Nephron (organoid): ENCODE data around the gene CHRNA4.

Source experiments
- H3K27ac Mint-ChIP-seq, 3 experiments: 2 replicates each; pipeline ENCODE4 v1.8.0; 2020; ENCODE audit warnings: mixed read lengths in 3 of 3, mild to moderate bottlenecking in 2 of 3, moderate library complexity in 1 of 3
- H3K27me3 Mint-ChIP-seq: 2 replicates; pipeline ENCODE4 v1.8.0; 2021; ENCODE audit warnings: low read depth, mild to moderate bottlenecking, moderate library complexity, mixed read lengths
- H3K36me3 Mint-ChIP-seq: 2 replicates; pipeline ENCODE4 v1.8.0; 2020; ENCODE audit warnings: low read depth, mixed read lengths
- H3K4me1 Mint-ChIP-seq: 2 replicates; pipeline ENCODE4 v1.8.0; 2020; ENCODE audit warnings: mixed read lengths
- H3K4me3 Mint-ChIP-seq, 3 experiments: 2 replicates each; pipeline ENCODE4 v1.8.0; 2020; ENCODE audit warnings: mild to moderate bottlenecking in 3 of 3, mixed read lengths in 3 of 3, moderate library complexity in 2 of 3
- H3K9me3 Mint-ChIP-seq: 2 replicates; pipeline ENCODE4 v1.8.0; 2020; ENCODE audit warnings: mixed read lengths
- CTCF ChIP-seq, 3 experiments: fragments of 200-600 bp; sonication (generic); IDR thresholded peaks; one replicate each; pipeline ENCODE4 v1.5.0; 2021; ENCODE audit warnings: antibody characterized with exemption in 3 of 3; ENCODE audit not compliant: unreplicated experiment in 3 of 3

The CHRNA4 gene

GRCh38 chr20:63377256-63377941, 16.2 kb upstream of the CHRNA4 start:
- Mint-ChIP-seq H3K27ac (peak overlapping the region; percentile 75 to 95 (median 82)), H3K9me3 (no peaks in the 10 kb centered on the region), H3K36me3 (no peaks in the 10 kb centered on the region), H3K4me1 (peaks cover 22% of the 10 kb centered on the region), H3K27me3 (peaks cover 20% of the 10 kb centered on the region), H3K4me3 (peak overlapping the region; percentile 48 to 63 (median 56))
- peak in 2 of 3 experiments; percentile 26 to 36 for TF ChIP-seq CTCF (IDR thresholded peaks at IDR 0.05; ENCODE audit: unreplicated experiment in 3 of 3)

- Mint-ChIP-seq H3K27me3 (peaks cover 20% of the 10 kb centered on the region), H3K4me1 (peaks cover 22% of the 10 kb centered on the region), H3K9me3 (no peaks in the 10 kb centered on the region), H3K4me3 (peak overlapping the region in 2 of 3 experiments; percentile 31 to 51), H3K36me3 (no peaks in the 10 kb centered on the region), H3K27ac (peak overlapping the region; percentile 79 to 95 (median 82))
- TF ChIP-seq CTCF (IDR thresholded peaks at IDR 0.05; ENCODE audit: unreplicated experiment in 3 of 3), result no peak
Observed at GRCh38 chr20:63376283-63377250, 15.4 kb upstream of the CHRNA4 start.

- Mint-ChIP-seq H3K9me3 (no peaks in the 10 kb centered on the region), H3K27me3 (peaks cover 28% of the 10 kb centered on the region), H3K27ac (peak overlapping the region in 1 of 3 experiments; percentile 76), H3K4me1 (peaks cover 28% of the 10 kb centered on the region), H3K4me3 (peak overlapping the region in 1 of 3 experiments; percentile 42), H3K36me3 (no peaks in the 10 kb centered on the region)
- no peak for TF ChIP-seq CTCF (IDR thresholded peaks at IDR 0.05; ENCODE audit: unreplicated experiment in 3 of 3)
Observed at GRCh38 chr20:63375438-63375837, 14.3 kb upstream of the CHRNA4 start.

GRCh38 chr20:63374504-63374903, 13.4 kb upstream of the CHRNA4 start:
- TF ChIP-seq CTCF (IDR thresholded peaks at IDR 0.05; ENCODE audit: unreplicated experiment in 3 of 3), result no peak
- Mint-ChIP-seq H3K27ac (peak overlapping the region in 2 of 3 experiments; percentile 48 to 76), H3K36me3 (no peaks in the 10 kb centered on the region), H3K9me3 (no peaks in the 10 kb centered on the region), H3K4me1 (peaks cover 28% of the 10 kb centered on the region), H3K27me3 (peaks cover 28% of the 10 kb centered on the region), H3K4me3 (peak overlapping the region in 1 of 3 experiments; percentile 50)

- Mint-ChIP-seq H3K9me3 (no peaks in the 10 kb centered on the region), H3K4me3 (peak overlapping the region in 2 of 3 experiments; percentile 44 to 50), H3K27ac (peak overlapping the region in 2 of 3 experiments; percentile 48 to 76), H3K36me3 (peaks cover 2% of the 10 kb centered on the region), H3K4me1 (peaks cover 28% of the 10 kb centered on the region), H3K27me3 (peaks cover 28% of the 10 kb centered on the region)
- TF ChIP-seq CTCF (IDR thresholded peaks at IDR 0.05; ENCODE audit: unreplicated experiment in 3 of 3), result no peak
Observed at GRCh38 chr20:63373996-63374395, 12.8 kb upstream of the CHRNA4 start.
